K562 (cell line): Measurements from ENCODE around the gene RBMS1. TPM values are rescaled to one million over a fixed set of nuclear protein-coding genes. Genes with fewer than 3 reads are reported as not detected.

Experiments used
- ATAC-seq: fragments of 200-7000 bp; cut with Tn5 transposase; 3 replicates; pipeline ENCODE4 v1.9.1; 2020; ENCODE audit warnings: moderate library complexity
- BruUV-seq: library from RNA; stranded (reverse); fragments of 400-500 nt; replicated peaks from 2 replicates; lab custom pipeline; 2021; lab: Mats Ljungman, UMichigan
- CTCF ChIA-PET: fragments of 300-600 bp; formaldehyde crosslinking; extraction: SDS; loops from one replicate; lab custom pipeline; 2021; ENCODE audit warnings: low intra/inter-chr PET ratio; lab: Yijun Ruan, JAX
- POLR2A ChIA-PET: fragments of 300-600, 350-650 bp; sonication (Branson Sonifier 250); formaldehyde crosslinking; extraction: SDS; loops from one replicate; lab custom pipeline; 2021; ENCODE audit warnings: antibody characterized with exemption, inconsistent platforms; lab: Yijun Ruan, JAX
- DNase-seq, 4 experiments: peaks; one replicate each; pipeline versions ENCODE4 v3.0.0 to v3.0.0-alpha.2; 2011 to 2018; ENCODE audit warnings: low spot score in 3 of 4, mixed read lengths in 3 of 4; ENCODE audit errors: extremely low read depth in 1 of 4
- FAIRE-seq: peaks from 2 replicates; lab custom pipeline; 2011; peaks lifted over from hg19 to GRCh38; lab: Jason Lieb, UNC
- H2AFZ ChIP-seq: 2 replicates; pipeline ENCODE4 v1.6.0; 2011; ENCODE audit warnings: low read depth, low read length, control low read depth, inconsistent platforms
- H3K27ac ChIP-seq: fragments of 200-600 bp; 3 replicates; pipeline ENCODE4 v1.8.0; 2011; ENCODE audit warnings: low read depth, mild to moderate bottlenecking, control low read depth, inconsistent platforms, low read length, moderate library complexity, mixed read lengths; ENCODE audit errors: extremely low read depth
- H3K27me3 ChIP-seq, 2 experiments: fragments of 300-600 bp in 1 of 2; 2 replicates in 1 of 2; 3 replicates in 1 of 2; pipeline versions ENCODE4 v1.6.0 to v1.8.0; 2011; ENCODE audit warnings: inconsistent platforms in 2 of 2, low read length in 2 of 2, mild to moderate bottlenecking in 1 of 2, mixed read lengths in 1 of 2, moderate library complexity in 1 of 2; ENCODE audit not compliant: control insufficient read depth in 2 of 2, insufficient read depth in 2 of 2
- H3K36me3 ChIP-seq: fragments of 300-600 bp; 3 replicates; pipeline ENCODE4 v1.8.0; 2011; ENCODE audit warnings: mild to moderate bottlenecking, low read length, inconsistent platforms; ENCODE audit not compliant: control insufficient read depth, insufficient read depth
- H3K4me1 ChIP-seq, 2 experiments: fragments of 200-600 bp in 1 of 2; replicated peaks in 1 of 2; 2 replicates in 1 of 2; 3 replicates in 1 of 2; pipeline versions ENCODE4 v1.5.1 to v1.8.0; 2011; ENCODE audit warnings: inconsistent platforms in 2 of 2, low read length in 2 of 2, mild to moderate bottlenecking in 1 of 2, mixed read lengths in 1 of 2, moderate library complexity in 1 of 2; ENCODE audit not compliant: control insufficient read depth in 2 of 2, insufficient read depth in 2 of 2
- H3K4me2 ChIP-seq: 2 replicates; pipeline ENCODE4 v1.6.1; 2011; ENCODE audit warnings: low read length, control low read depth, inconsistent platforms, mixed read lengths; ENCODE audit not compliant: insufficient read depth
- H3K4me3 ChIP-seq: fragments of 200-600 bp; sonication (generic), shearing (Covaris generic); 2 replicates; pipeline ENCODE4 v1.5.1; 2016; ENCODE audit warnings: control low read depth, inconsistent platforms
- H3K79me2 ChIP-seq: fragments of 200-600 bp; 3 replicates; pipeline ENCODE4 v1.8.0; 2011; ENCODE audit warnings: low read length, inconsistent platforms; ENCODE audit not compliant: control insufficient read depth, insufficient read depth
- H3K9ac ChIP-seq, 2 experiments: 2 replicates each; pipeline versions ENCODE4 v1.6.0 to v1.6.1; 2011; ENCODE audit warnings: low read depth in 2 of 2, low read length in 2 of 2, control low read depth in 1 of 2, inconsistent platforms in 1 of 2, mild to moderate bottlenecking in 1 of 2, mixed read lengths in 1 of 2; ENCODE audit not compliant: insufficient read depth in 1 of 2
- H3K9me1 ChIP-seq: one replicate; pipeline ENCODE4 v1.6.0; 2011; ENCODE audit warnings: inconsistent platforms, mild to moderate bottlenecking, low read length, moderate library complexity; ENCODE audit not compliant: control insufficient read depth, insufficient read depth
- H3K9me3 ChIP-seq: replicated peaks from 2 replicates; pipeline ENCODE4 v1.5.1; 2011; ENCODE audit warnings: low read depth, low read length, inconsistent platforms; ENCODE audit not compliant: control insufficient read depth, insufficient read depth
- H4K20me1 ChIP-seq: replicated peaks from 2 replicates; pipeline ENCODE4 v1.6.1; 2011; ENCODE audit warnings: low read length, inconsistent platforms, mixed read lengths; ENCODE audit not compliant: control insufficient read depth, insufficient read depth
- CREB5 ChIP-seq: fragments of 250-450 bp; sonication (Bioruptor Pico); IDR thresholded peaks from 2 replicates; pipeline ENCODE4 v1.5.0; 2020; ENCODE audit warnings: mild to moderate bottlenecking
- E2F1 ChIP-seq: sonication (generic); formaldehyde crosslinking; IDR thresholded peaks from 2 replicates; pipeline ENCODE4 v1.8.1; 2023; ENCODE audit warnings: mild to moderate bottlenecking, missing genetic modification reagents, moderate library complexity
- EZH2 ChIP-seq: IDR thresholded peaks from 2 replicates; pipeline ENCODE4 v1.6.1; 2012; ENCODE audit warnings: low read depth, mild to moderate bottlenecking, inconsistent platforms, low read length, borderline replicate concordance
- FOXP4 ChIP-seq: sonication (generic); formaldehyde crosslinking; IDR thresholded peaks from 2 replicates; pipeline ENCODE4 v1.8.0; 2022; ENCODE audit warnings: mild to moderate bottlenecking, missing genetic modification reagents, borderline replicate concordance
- MECOM ChIP-seq: fragments of 250-450 bp; sonication (Bioruptor Pico); IDR thresholded peaks from 2 replicates; pipeline ENCODE4 v1.8.0; 2022; ENCODE audit warnings: inconsistent platforms
- NFATC3 ChIP-seq: fragments of 450-650 bp; IDR thresholded peaks from 2 replicates; pipeline ENCODE4 v1.6.1; 2017; ENCODE audit warnings: mild to moderate bottlenecking
- ZNF184 ChIP-seq: sonication (generic); formaldehyde crosslinking; IDR thresholded peaks from 2 replicates; pipeline ENCODE4 v1.5.0; 2020; ENCODE audit warnings: missing genetic modification reagents
- ZNF347 ChIP-seq: fragments of 450-650 bp; formaldehyde crosslinking; IDR thresholded peaks from 2 replicates; pipeline ENCODE4 v1.4.0; 2020; ENCODE audit warnings: low read depth, mild to moderate bottlenecking, moderate library complexity
- WGBS: fragments of 100-300 bp; shearing (Covaris generic); methylation state at CpG from one replicate; pipeline ENCODE4 v1.1.6; 2016; ENCODE audit warnings: low coverage, mixed read lengths; ENCODE audit not compliant: insufficient coverage; ENCODE audit errors: missing lambda C conversion rate; 5-methylcytosine and 5-hydroxymethylcytosine counted together
- in situ Hi-C: fragments of 300-500 bp; cut with MboI; formaldehyde crosslinking; loops from 4 replicates; pipeline ENCODE4 v1.15.0; 2018; ENCODE audit warnings: inconsistent platforms, mixed read lengths
- intact Hi-C: fragments of 100-400 bp; cut with micrococcal nuclease; formaldehyde crosslinking; loops from 2 replicates; pipeline ENCODE4 v1.14.2; 2022
- polyA plus RNA-seq, 8 experiments: library from polyadenylated mRNA; depleted of rRNA in 4 of 8; stranded (reverse) in 5 of 8; unstranded in 3 of 8; fragments of >200 nt; fragmentation: Nextera tagmentation in 2 of 8; fragmentation: Illumina TruSeq in 1 of 8; extraction: Ambion mirVana in 2 of 8; extraction: Trizol in 1 of 8; gene quantifications; 2 replicates each; pipeline versions ENCODE4 v1.2.1 to v1.2.3, GENCODE V29; 2011 to 2014; ENCODE audit warnings: inconsistent platforms in 1 of 8, missing spikeins in 1 of 8
- total RNA-seq, 7 experiments: library from RNA; depleted of rRNA in 6 of 7; stranded (reverse); fragments of >200 nt in 6 of 7; fragmentation: Illumina TruSeq in 2 of 7; extraction: Trizol in 2 of 7; gene quantifications; 2 replicates each; pipeline versions ENCODE4 v1.2.1 to v1.2.3, GENCODE V29; 2011 to 2021; ENCODE audit warnings: low replicate concordance in 1 of 7
- TF ChIP-seq, protein P1 (sequence below): fragments of 250-450 bp; sonication (Bioruptor Pico); IDR thresholded peaks from 2 replicates; pipeline ENCODE4 v1.8.0; 2022; ENCODE audit warnings: moderate library complexity, mild to moderate bottlenecking, inconsistent platforms
- TF ChIP-seq, protein P2 (sequence below): sonication (generic); formaldehyde crosslinking; IDR thresholded peaks from 2 replicates; pipeline ENCODE4 v1.8.1; 2022; ENCODE audit warnings: missing genetic modification reagents
- TF ChIP-seq, protein P3 (sequence below): fragments of 450-650 bp; formaldehyde crosslinking; IDR thresholded peaks from 2 replicates; pipeline ENCODE4 v1.4.0; 2020; ENCODE audit warnings: mild to moderate bottlenecking, moderate library complexity

RBMS1 gene
- total and polyA plus RNA-seq, 9 of the 15 experiments (the other 6 are each of a cell fraction or from before 2014, with no cell fraction given), result 0.04 to 0.31 (median 0.09) TPM; not detected in 6

- H3K4me2 ChIP-seq, result no peak overlapping the region
- H3K36me3 ChIP-seq, result no peaks in the 10 kb centered on the region
- BruUV-seq, result no TSS peak
- no peaks in the 10 kb centered on the region for H4K20me1 ChIP-seq
- H3K79me2 ChIP-seq, result no peaks in the 10 kb centered on the region
- WGBS, result 0% methylated on average over 4 of the region's 4 CpGs
- DNase-seq, result no peak
- no peaks in the 10 kb centered on the region for H3K4me1 ChIP-seq
- H2AFZ ChIP-seq, result no peak overlapping the region
- no peak for ATAC-seq
- no peaks in the 10 kb centered on the region for H3K9me1 ChIP-seq
- H3K4me3 ChIP-seq, result no peak overlapping the region
- H3K9ac ChIP-seq, result no peak overlapping the region
- no peaks in the 10 kb centered on the region for H3K9me3 ChIP-seq
- intact Hi-C loops (loop anchor here (5.0 kb wide), 1 partner anchor 547 kb away; no protein-coding TSS in a partner anchor), in situ Hi-C loops (no loop called here)
- no peak overlapping the region for H3K27ac ChIP-seq
- no peaks in the 10 kb centered on the region for H3K27me3 ChIP-seq
- ChIA-PET POLR2A (no interaction called here), CTCF (no interaction called here)
- FAIRE-seq, result no peak
- TF ChIP-seq FOXP4 (no peak), ZNF347 (CRISPR knock-in tag) (no peak), EZH2 (no peak), CREB5 (no peak), MECOM (CRISPR knock-in tag) (no peak), E2F1 (CRISPR knock-in tag) (no peak), ZNF184 (no peak), NFATC3 (no peak)
- TF ChIP-seq, protein P1, sequence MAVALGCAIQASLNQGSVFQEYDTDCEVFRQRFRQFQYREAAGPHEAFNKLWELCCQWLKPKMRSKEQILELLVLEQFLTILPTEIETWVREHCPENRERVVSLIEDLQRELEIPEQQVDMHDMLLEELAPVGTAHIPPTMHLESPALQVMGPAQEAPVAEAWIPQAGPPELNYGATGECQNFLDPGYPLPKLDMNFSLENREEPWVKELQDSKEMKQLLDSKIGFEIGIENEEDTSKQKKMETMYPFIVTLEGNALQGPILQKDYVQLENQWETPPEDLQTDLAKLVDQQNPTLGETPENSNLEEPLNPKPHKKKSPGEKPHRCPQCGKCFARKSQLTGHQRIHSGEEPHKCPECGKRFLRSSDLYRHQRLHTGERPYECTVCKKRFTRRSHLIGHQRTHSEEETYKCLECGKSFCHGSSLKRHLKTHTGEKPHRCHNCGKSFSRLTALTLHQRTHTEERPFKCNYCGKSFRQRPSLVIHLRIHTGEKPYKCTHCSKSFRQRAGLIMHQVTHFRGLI, result no peak
- TF ChIP-seq, protein P2, sequence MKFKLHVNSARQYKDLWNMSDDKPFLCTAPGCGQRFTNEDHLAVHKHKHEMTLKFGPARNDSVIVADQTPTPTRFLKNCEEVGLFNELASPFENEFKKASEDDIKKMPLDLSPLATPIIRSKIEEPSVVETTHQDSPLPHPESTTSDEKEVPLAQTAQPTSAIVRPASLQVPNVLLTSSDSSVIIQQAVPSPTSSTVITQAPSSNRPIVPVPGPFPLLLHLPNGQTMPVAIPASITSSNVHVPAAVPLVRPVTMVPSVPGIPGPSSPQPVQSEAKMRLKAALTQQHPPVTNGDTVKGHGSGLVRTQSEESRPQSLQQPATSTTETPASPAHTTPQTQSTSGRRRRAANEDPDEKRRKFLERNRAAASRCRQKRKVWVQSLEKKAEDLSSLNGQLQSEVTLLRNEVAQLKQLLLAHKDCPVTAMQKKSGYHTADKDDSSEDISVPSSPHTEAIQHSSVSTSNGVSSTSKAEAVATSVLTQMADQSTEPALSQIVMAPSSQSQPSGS (CRISPR knock-in tag), result no peak
- TF ChIP-seq, protein P3, sequence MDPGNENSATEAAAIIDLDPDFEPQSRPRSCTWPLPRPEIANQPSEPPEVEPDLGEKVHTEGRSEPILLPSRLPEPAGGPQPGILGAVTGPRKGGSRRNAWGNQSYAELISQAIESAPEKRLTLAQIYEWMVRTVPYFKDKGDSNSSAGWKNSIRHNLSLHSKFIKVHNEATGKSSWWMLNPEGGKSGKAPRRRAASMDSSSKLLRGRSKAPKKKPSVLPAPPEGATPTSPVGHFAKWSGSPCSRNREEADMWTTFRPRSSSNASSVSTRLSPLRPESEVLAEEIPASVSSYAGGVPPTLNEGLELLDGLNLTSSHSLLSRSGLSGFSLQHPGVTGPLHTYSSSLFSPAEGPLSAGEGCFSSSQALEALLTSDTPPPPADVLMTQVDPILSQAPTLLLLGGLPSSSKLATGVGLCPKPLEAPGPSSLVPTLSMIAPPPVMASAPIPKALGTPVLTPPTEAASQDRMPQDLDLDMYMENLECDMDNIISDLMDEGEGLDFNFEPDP, result no peak
These were observed 68.0 kb downstream of the RBMS1 start for GRCh38 chr2:160425434-160426151.
